Amniotic epithelial cell (primary cell): ENCODE data around the gene SLC66A2.

Experiments used
- DNase-seq: peaks from one replicate; pipeline ENCODE4 v3.0.0-alpha.2; 2010; ENCODE audit warnings: low read depth

Gene SLC66A2

GRCh38 chr18:79902075-79902474 is 49.4 kb downstream of the SLC66A2 start:
- no peak for DNase-seq

DNA sequence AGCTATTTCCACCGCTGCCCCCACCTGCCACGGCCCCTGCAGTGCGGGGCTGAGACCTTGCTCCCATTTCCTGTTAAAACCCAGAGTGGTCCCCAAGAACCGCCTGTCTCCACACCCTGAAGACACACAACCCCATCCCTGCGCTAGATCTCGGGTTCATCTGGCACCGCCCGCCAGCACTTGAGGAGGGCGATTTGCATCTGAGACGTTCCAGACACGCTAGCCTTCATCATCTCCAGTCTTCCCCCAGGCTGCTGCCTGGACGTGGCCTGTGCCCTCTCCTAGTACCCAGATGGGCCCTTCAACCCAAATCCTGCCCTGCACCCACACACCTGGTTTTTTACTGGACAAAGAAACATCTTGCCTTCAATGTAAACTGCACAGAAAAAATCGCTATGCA is 49.8 kb downstream of the SLC66A2 start:
- DNase-seq: no peak

GRCh38 chr18:79900610-79901570 is 50.6 kb downstream of the SLC66A2 start:
- no peak for DNase-seq

DNA sequence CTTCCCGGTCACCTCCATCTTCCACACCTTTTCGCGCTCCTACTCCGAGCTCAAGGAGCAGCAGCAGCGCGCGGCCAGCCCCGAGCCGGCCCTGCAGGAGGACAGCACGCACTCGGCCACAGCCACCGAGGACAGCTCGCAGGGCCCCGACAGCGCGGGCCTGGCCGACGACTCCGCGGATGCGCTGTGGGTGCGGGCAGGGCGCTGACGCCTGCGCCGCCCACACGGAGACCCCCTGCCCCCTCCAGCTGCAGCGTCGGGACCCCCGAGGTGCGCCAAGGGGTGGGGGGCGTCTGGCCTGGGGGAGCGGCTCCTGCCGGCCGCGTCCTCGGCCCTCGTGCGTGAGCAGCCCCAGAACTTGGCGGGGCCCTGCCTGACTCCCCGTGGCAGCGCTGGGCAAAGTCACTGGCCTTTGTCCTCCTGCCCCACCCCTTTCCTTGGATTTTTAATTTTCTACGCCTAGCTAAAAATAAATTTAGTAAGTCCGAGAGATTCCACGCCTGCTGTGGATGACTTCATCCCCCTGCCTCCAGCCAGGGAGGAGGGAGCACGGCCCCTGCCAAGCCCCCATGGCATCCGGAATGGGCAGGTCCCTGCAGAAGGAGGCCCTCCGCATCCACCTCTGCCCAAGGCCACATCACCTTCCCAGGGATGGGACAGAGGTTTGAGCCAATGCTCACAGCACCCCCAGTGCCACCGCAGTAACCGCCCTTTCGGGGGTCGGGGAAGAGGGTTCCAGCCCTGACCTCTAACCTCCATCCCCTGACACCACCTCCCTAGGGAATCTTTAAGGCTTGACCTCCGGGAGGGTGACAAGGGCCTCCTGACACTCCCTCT is 51.6 kb downstream of the SLC66A2 start:
- no peak for DNase-seq

DNA sequence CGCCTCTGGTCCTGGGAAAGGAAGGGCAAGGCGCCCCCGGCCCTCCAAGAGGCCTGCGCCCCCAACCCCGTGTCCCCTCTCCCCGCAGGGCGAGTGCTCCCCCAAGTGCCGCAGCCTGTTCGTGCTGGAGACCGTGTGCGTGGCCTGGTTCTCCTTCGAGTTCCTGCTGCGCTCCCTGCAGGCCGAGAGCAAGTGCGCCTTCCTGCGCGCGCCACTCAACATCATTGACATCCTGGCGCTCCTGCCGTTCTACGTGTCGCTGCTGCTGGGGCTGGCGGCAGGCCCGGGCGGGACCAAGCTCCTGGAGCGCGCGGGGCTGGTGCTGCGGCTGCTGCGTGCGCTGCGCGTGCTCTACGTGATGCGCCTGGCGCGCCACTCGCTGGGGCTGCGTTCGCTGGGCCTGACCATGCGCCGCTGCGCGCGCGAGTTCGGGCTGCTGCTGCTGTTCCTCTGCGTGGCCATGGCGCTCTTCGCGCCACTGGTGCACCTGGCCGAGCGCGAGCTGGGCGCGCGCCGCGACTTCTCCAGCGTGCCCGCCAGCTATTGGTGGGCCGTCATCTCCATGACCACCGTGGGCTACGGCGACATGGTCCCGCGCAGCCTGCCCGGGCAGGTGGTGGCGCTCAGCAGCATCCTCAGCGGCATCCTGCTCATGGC is 52.4 kb downstream of the SLC66A2 start:
- no peak for DNase-seq

DNA sequence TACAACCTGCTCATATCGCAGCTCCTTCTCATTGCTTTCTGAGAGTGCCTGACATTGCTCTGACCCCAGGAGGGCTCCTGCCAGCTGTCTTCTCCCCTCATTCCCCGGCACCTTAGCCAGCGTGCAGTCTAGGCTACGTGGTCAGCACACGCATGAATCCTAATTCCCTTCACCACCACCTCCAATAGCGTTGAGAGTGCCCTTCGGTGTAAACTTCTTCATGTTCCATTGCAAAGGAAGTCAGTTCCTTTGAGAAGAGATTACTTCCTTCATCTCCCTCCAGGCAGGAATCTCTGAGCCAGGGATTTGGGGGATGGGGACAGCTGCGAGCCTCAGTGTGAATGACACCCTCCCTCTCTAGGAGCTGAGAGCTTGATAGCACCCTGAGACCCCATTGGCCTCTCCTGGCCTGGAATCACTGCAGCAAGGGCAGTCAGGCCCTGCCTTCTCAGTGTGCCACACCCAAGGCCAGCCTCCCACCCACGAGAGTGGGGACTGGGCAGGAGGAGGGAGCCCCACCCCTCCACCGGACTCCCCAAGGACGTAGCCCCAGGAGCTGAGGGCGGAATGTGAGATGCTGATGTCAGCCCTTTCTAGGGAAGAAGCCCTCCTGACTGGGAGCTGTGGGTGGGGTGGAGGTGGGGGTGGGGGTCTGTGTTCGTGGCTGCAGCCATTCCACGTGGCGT is 53.4 kb downstream of the SLC66A2 start:
- no peak for DNase-seq

DNA sequence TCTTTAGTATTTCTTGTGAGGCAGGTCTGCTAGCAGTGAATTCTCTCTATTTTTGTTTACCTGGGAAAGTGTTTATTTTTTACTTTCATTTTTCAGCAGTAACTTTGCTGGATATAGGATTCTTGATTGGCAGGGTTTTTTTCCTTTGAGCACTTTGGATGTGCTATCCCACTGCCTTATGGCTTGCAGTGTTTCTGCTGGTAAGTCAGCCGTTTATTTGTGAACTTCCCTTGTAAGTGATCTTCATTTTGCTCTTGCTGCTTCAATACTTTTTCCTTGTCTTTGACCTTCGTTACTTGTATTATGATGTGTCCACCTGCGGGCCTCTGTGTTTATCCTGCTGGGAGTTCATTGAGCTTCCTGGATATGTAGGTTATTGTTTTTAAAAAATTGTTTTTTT is 54.7 kb downstream of the SLC66A2 start:
- DNase-seq: peak; percentile 11

DNA sequence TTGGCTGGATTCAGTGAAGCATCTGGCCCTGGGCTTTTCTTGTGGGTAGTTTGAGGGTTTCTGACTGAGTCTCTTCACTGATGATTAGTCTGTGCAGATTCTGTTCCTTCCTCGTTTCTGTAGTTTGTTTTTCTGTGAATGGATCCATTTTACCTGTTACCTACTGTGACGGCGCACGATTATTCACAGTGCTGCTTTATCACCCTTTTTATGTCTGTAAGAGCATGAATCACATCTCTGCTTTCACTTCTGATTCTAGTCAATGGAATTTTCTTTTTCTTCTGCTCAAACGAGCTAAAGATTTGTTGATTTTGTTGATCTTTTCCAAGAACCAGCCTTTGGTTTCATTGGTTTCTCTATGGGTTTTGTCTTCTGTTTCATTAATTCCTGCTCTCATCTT is 60.8 kb downstream of the SLC66A2 start:
- DNase-seq: no peak

GRCh38 chr18:79889569-79889968 is 61.9 kb downstream of the SLC66A2 start:
- no peak for DNase-seq

DNA sequence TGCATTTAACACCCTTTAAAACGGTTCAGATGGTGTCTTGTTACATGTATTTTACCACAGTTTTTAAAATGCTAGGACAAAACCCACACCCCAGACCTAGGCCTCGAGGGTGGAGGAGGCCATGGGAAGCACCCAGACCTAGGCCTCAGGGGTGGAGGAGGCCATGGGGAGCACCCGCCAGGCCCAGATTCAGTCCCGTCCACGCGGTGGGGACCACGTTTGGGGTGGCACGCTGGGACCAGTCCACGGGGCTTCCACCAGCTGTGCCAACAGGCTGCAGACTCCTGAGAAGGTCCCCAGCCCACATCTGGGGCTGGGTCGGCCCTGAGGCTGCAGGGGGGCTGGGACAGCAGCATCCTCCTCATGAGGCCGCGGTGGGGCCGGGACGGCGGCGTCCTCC is 63.4 kb downstream of the SLC66A2 start:
- no peak for DNase-seq

- no peak for DNase-seq
These were observed 64.1 kb downstream of the SLC66A2 start for GRCh38 chr18:79887181-79888000.

- no peak for DNase-seq
These were observed 66.3 kb downstream of the SLC66A2 start for GRCh38 chr18:79884963-79885728.

GRCh38 chr18:79884294-79884962 is 67.0 kb downstream of the SLC66A2 start:
- DNase-seq: no peak

DNA sequence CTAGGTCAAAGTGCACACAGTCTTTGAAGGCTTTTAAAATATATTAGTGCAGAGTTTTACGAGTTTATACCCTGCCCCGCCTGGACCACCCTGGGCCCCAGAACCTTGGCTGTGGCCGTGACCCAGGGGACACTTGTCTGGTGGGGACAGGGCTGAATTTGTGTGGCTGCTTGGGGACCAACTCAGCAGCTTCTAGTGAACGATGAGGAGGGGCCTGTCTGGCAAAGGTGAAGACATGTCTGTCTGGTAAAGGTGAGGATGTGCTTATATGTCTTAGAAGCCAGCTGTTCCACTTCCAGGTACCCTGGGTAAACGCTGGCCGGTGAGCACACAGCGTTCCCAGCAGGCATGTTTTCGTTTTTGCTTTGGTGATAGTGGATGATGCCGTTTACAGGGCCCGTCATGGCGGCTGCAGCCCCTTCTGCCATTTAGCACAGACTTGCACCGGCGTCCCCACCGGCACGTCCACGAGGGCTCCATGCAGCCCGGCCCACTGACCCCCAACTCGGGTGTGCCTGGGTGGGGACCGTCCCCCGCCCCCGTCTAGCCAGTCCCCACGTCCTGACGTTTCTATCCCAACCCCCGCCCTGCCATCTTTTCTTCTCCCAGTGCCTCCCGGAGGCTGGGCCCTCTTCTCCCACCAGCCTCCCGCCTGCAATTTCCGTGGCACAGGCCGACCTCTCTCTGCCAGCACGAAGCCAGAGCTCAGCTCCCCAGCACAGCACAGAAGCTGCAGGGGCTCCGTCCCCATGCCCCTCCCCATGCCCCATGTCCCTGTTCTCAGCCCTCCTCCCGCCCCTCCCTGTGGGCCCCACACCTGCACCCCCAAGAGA is 67.8 kb downstream of the SLC66A2 start:
- no peak for DNase-seq

- DNase-seq: no peak
These were observed 68.8 kb downstream of the SLC66A2 start for GRCh38 chr18:79882522-79883241.

DNA sequence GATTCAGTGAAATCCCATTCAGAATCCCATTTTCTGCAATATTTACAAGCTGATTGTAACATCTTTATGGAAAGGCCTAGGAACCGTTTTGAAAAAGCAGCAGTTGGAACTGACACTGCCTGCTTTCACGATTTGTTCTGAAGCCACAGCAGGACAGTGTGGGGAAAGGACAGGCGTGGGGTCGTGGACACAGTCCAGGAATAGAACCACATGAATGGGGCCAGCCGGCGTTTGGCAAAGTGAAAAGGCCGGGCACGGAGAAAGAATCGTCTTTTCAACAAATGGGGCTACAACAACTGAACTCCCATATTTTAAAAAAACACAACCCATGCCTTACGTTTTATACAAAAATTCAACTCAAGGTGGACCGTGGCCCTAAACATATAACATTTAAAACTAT is 69.8 kb downstream of the SLC66A2 start:
- DNase-seq: no peak

DNA sequence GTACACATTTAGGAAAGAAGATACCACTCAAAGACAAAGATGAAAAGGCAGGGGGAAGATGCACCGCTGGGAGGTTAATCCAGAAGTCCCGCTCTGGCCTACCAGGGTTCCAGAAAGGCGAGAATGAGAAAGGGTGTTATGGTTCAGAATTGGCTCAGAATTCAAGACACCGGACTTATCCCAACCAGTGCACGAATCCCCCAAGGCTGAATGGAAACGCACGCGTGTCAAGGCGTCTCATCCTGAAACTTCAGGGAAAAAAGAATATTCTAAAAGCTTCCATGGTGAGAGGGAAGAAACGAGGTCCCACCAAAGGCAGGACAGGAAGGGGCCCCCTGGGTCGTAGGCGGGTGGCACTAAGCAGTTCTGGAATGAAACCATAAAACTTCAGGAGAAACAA is 71.9 kb downstream of the SLC66A2 start:
- DNase-seq: no peak

- DNase-seq: no peak
These were observed 72.6 kb downstream of the SLC66A2 start for GRCh38 chr18:79878741-79879378.
